NCI-H345 treated with DMSO at 0.1 percent for 48 hours (cell line): ENCODE measurements around the gene EYA2.

Experiments
- DNase-seq: peaks from one replicate; lab custom pipeline; 2025; ENCODE audit not compliant: unreplicated experiment; lab: John Stamatoyannopoulos, UW

EYA2 gene

DNA sequence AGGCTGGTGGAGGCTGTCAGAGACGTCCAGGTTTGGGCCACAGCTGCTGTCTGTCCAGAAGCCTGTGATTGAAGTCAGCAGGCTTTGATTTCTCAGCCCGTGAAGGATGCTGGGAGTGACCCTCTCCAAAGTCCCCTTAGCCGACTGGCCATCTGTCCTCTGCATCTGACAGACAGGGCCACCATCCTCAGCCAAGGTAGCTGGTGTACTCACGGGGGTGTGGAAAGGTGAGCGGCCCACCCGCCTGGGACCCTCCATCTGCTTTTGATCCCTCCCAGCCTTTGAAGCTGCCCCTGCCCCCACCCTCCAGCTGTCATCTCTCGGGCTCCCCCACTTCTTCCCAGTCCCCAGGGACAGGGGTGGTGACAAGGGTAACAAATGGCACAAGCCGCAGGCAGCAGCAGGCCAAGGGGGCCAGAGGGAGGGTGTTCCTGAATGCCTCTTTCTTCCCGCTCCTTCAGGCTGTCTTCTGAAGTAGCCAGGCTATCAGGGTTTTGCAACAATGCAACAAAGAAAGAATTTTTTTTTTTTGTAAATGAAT, 84.4 kb downstream of the EYA2 start:
- DNase-seq, result no peak

DNA sequence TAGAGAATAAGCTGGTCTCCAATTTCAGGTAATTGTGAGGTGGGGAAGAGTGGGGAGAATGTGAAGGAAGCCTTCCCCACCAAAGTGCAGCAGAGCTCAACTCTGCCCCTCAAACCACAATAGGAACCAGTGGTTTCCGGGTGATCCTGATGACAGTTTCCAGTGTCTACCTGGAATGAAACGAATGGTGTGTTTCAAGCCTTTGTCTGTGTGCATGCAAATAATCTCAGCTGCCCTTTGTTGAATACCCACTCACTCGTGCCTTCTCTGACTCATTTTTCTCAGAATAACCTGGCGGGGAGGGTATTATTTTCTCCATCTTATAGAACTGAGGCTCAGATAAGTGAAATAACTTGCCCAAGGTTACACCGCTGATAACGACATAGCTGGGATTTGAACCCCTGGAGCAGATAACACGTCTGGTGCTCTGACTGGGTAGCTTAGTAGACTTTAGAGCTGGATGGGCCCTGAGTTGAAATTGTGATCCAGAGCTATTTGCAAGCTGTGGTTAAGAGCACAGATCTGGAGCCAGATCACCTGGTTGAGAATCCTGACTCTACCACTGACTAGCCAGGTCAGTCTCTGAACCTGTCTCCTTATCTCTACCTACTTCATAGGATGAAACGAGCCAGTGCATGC, 85.1 kb downstream of the EYA2 start:
- no peak for DNase-seq

DNA sequence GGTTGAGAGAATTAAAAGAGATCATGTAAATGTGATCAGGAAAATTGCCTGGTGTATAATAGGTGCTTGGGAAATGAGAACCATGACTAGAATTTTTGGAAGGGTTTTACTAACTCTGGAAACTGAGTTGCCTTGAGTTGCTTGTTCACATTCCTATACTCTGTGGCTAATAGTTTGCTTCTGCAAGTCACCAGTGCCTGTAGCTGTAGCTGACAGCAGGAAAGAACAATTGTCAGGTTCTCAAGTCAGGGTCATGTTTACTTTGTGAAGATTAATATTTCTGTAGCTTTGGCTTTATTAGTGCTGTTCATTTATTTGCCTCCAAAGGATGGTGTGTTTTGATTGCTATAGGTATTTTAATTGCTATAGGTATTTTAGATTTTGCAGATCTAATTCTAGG, 86.5 kb downstream of the EYA2 start:
- no peak for DNase-seq

DNA sequence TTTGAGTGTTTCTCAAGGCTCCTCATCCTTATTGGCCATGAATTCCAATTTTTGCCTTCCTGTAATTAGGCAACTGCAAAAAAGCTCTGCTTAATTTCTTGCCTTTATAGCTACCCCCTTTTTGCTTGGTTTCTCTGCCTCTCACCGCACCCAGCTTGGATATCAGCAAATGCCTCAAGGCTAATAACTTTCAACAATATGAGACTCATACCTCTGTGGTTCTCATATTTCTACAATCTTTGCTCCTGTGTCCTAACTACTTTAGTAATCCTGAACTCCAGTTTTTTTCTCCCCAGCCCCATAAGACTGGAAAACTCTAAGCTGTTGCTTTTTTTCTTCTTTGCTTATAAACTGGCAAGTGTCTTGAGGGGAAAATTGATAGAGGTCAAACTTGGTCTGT, 88.8 kb downstream of the EYA2 start:
- DNase-seq, result no peak

DNA sequence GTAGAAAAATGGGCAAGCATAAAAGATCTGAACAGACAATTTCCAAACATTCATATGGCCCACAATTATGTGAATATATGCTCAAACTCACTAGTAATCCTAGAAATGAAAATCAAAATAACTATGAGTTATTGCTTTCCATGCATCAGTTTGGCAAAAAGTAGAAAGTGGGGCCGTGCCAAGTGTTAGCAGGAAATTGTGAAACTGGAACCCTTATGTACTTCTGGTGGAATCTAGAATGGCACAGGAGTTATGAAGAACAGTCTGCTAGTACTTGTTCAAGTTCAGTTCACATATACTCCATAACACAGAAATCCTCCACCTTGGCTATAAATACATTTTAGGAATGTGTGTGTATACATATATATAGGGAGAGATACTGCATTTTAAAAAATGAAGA, 89.8 kb downstream of the EYA2 start:
- DNase-seq, result no peak

DNA sequence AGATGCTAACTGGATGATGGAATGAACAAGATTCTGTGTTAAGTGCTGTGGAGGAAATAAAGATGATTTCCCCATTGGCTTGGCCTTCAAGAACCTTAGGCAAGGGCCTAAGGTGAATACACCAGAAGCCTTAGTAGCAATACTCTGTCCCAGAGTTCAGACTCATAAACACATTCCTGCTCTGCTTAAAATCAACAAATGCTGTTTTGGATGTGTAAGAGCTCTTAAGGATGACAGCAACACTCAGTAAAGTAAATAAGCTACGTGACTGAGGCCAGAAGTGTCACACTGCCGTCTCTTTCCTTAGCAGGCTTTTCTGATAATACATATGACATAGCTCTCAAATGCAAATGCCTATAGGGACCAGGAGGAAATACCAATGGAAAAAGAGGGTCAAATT, 90.6 kb downstream of the EYA2 start:
- no peak for DNase-seq

DNA sequence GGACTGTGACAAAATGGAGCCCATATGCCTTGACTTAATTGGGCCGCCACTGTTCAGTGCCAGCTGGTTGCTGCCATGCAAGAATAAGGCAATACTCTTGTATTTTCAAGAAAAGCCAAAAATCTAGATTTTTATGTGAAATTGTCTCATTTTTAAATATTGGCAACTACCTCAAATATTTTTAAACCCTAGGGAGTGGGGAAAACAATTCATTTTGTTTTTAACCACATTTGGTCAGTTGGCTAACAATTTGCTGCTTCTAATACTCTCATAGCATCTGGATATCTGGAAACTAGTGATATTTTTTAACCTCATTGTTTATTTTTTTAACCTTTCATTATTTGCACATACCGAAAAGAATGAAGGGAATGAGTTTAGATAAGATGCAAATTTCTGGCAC, 91.0 kb downstream of the EYA2 start:
- DNase-seq, result no peak

DNA sequence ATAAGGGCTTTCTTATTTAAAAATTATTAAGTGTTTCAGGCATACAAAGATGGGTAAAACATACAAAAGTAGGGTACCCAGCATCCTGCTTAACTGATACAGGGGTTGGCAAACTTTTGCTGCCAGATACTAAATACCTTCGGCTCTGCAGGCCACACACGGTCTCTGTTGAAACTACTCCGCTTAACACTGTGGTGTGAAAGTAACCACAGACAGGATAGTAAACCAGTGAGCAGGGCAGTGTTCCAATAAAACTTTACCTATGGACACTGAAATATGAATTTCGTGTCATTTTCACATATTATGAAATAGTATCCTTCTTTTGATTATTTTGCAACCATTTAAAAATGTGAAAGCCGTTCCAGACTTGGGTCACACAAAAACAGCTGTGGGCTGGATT, 92.4 kb downstream of the EYA2 start:
- no peak for DNase-seq

DNA sequence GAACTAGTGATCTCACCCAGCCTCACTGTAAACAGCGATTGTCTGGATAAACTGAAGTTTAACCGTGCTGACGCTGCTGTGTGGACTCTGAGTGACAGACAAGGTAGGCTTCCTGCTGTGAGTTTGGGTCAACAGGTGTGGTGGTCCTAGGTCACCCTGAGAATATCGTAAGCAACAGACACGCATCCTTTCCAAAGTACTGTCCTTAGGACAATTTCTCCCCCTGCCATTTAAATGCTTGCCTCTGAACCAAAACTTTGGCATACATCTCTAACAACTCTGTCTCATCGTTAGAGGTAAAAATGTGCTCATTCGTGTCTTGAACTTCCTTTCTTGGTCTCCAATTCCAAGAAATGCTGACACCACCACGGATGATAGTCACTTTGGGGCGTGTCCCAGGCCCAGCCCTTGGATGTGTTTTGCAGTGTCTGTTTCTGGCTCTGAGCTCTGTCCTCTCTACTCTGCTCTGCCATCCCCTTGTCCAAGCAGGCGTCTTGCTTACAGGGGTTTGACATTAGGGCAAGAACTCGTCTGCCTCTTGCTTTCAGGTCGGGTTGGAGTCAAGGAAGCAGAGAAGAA, 95.5 kb downstream of the EYA2 start:
- no peak for DNase-seq

DNA sequence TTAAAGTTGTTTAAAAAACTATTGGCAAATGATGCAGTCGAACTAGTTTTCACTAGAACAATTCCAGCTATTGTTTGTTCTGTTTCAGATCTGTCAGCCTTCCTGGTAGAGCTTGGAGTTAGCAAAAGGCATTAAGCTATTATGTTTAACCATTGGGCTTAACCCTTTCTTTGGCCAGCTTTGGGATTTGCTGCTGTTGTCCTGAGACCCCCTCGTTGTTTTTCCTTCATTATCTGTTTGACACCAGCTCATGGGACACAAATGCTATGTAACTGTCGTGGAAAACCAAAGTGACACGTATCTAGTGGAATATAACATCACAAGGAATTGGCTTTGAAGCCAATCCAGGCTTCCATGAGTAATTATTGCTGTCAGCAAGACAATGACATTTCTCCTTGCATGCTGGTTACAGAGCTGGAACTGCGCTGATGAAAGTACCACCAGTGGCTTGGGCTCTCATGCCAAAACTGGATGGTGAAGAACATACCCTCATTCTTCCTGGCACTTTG, 96.0 kb downstream of the EYA2 start:
- DNase-seq, result no peak

DNA sequence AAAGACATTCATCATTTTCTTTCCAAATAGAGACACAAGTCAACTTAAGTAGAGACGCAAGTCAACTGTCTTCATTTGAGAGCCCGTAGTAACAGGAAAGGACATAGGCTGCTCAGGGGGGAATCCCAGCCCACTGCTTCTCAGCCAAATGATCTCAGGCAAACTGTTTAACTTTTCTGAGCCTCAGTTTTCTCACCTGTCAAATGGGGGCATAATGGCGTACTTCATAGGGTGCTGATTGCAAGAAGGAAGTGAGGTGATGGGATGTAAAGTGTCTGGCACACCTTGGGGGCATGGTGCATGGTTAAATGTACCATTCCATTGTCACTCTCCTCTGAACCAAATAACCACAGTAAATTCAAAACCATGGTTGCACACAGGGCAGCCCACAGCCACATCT, 96.5 kb downstream of the EYA2 start:
- no peak for DNase-seq

DNA sequence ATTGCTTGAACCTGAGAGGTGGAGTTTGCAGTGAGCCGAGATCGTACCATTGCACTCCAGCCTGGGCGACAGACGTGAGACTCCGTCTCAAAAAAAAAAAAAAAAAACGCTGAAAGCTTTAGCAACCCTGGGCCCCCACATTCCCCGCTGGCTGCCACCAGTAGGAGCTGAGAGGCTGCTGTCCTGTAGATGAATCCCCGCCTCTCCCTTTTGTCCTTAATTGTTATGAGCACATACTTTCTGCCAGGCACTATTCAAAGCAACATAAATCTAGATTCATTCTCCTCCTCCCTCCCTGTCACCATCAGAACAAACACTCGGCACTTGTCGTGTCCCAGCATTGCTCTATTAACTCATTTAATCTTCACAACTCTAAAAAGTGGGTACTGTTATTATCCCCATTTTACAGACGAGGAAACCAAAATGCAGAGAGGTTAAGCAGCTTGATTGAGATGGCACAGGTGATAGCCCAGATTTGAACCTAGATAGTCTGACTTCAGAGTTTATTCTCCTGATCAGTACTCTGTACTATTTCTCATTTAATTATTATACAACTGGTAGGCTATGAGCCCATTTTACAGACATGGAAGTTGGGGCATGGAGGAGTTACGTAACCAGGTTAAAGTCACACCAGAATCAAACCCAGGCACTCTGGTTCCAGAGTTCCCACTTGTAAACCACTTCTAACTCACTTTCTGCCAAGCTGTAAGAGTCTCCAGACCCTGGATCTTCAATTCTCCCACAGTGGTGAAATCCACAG, 97.4 kb downstream of the EYA2 start:
- DNase-seq, result no peak

DNA sequence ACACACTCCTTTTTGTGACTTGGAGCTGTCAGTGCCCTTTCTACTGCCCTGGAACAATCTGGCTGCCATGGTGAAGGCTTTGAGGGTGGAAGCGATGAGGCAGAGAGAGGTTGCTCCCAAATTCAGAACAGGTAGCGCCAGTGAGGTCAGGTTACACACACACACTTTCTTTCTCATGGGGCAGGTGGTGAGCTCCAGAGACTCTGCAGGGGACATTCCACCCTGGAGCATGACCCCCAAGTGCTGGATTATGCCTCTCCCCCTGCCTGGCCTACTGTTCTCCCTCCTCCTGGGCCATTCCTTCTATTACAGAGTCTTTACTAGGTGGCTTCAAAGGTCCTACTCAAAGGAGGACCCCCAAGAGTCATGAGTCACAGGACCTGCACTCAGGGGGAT, 98.0 kb downstream of the EYA2 start:
- DNase-seq, result no peak

DNA sequence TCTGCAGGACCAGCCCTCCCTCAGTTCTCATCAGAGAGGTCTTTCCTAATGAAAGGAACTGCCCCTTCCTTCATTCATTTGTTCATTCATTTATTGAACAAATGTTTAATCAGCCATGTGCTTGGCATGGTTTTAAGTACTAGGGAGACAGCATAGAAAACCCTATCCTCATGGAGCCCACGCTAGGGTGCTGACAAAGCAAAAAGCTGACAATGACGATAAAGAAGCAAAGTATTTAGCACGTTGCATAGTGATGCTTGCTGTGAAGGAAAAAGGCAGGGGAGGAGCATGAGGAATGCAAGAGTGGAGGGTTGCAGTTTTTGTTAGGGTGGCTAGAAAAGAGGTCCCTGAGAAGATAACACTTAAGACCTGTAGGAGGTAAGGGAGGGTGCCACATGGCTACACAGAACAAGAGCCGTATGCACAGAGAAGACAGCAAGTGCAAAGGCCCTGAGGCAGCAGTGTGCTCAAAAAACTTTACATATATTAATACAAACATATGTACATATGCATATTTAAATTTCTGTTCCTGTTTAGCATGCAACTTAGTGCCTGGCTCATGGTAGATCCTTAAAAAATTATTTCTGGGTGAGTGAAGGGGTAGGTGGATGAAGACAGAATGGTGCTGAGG, 98.9 kb downstream of the EYA2 start:
- DNase-seq, result no peak

DNA sequence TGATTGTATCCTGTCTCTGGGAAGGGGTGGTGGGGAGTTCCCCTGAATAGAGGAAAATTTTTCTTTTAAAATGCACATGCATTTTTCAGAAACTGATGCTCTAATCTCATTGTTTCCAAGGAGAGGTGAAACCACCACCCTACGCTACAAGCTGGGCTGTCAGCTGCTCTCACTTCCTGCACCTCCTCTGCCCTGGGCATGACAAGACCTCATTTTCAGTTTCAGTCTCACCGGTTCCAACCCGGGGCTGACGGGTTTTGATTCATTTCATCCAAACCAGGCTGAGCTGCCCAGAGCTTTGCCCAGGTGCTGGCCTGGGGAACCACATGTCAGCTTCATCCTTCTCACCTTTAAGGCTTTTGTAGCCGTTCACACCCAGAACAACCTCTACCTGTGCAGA, 99.7 kb downstream of the EYA2 start:
- DNase-seq, result no peak

DNA sequence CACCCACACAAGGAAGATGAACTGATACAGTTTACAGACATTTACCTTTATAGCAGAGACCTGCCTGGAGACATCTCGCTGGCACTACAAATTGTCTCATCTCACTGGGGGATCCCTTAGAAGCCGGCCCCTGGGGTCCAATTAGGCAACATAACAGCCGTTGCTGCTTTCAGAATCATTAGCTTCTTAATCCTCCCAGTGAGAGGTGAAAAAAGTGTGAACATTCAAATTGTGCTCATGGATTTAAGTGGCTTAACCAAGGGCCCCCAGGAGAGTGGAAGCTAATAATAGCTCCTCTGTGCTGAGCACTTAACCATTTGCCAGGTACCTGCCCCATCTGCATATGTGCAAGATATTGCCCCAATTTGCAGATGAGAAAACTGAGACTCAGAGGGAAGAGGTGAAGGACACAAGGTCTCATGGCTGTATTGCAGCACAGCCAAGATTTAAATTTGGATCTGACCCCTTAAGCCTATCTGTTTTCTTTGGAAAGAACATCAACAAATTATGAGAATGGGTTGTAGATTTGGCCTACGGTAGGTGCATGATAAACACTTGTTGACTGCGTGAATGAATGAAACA, 101.0 kb downstream of the EYA2 start:
- no peak for DNase-seq

DNA sequence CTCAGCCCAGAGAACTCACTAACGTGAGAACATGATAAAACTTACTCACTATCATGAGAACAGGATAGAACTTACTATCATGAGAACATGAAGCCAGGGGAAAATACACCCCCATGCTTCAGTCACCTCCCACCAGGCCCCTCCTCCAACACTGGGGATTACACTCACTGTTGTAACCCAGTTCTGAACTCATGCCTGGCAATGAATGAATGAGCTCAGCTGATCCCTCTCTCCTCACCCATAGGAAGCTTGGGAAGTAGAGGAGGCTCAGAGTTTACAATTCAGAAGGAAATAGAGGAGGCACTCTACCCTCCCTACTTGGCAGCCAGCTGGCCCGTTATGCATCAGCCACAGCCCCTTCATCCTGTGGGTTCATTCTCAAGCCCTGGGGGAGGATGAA, 102.5 kb downstream of the EYA2 start:
- no peak for DNase-seq

DNA sequence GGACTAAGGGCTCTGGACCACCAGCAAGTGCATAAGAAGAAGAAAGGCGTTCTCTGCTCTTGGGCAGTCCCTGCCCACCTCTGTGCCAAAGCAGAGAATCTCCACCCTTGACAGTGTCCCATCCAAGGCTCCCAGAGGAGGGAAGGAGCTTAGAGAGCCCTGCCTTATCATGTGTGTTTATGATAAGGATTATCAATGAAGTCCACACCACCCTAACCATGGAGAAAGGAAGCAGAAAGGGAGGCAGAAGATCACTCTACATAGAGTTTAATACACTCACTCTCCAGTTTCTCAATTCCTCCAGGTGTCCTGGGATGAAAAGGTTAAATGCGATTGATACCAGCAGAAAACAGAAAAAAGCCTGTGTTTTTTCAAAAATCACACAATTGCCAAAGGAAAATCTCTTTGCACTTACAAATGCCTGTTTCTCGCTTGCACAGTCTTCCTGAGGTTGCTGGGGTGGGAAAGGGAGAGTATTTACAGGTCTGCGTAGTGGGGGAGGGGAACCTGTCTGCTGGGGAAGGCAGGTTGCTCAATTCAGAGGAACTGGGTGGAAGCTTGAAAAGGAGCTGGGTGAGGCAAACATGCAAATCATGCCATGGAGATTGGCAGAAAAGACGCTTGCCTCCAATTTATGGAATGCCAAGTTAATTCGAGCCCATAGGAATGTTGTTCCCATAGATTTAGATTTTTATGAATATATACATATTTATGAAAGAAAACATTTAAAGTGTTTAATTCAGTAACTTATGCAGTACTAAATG, 104.0 kb downstream of the EYA2 start:
- DNase-seq, result no peak

DNA sequence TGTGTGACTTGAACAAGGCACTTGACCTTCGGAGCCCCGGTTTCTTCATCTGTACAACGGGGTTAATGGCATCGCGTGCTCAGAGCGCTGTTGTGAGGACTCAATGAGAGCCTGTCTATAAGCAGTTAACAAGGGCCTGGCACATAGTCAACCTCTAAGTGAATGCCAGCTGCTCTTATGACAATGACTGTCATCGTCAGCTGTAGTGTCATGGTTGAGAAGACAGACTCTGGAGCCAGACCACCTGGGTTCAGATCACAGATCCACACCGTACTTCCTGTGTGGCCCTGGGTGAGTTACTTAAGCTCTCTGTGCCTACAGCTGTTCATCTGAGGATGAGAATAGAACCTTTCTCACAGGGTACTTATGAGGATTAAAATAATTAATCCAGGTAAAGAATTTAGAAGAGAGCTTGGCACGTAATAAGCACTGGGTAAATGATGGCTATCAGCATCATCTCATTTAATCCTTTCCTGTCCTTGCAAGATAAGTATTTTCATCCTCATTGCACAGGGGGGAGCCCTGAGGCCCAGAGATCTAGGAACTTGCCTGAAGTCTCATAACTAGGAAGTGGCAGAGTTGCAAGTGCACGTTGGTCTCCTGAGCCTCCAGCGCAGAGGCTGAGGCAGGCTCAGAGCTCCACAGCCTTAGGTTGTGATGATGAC, 105.3 kb downstream of the EYA2 start:
- peak; percentile 64 for DNase-seq

DNA sequence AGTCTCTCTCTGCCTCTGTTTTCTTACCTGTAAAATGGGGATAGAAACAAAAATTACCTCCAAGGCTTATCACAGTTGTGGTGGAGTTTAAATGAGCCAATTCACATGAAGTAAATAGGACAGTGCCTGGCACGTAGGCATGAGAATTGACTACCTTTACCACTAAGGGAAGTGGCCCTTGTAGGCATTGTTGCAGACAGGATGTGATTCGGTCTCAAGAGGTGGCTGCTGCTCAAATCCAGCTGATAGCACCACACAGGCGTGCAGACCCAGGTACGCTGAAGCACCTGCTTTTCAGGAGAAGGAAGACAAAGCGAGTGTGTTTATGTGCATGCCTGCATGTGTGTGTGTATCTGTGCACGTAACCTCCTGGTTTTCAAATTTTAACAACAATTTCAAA, 108.6 kb downstream of the EYA2 start:
- no peak for DNase-seq
